NCI-H446 (cell line): ENCODE results near the gene ATP5PO.
A peak's percentile ranks its signal among the peaks of the same experiment; 100 is the strongest.
"Not testable (repeated sequence)": the region's sequence is repeated elsewhere in the genome, so short reads cannot be mapped to it uniquely, and the experiment has no call there.

ENCODE experiments used
- DNase-seq, 2 experiments: peaks; one replicate each; lab custom pipeline; 2025; lab: John Stamatoyannopoulos, UW

ATP5PO gene

GRCh38 chr21:33940881-33941245 is 25.3 kb upstream of the ATP5PO start:
- no peak for DNase-seq

GRCh38 chr21:33940164-33940880 is 24.7 kb upstream of the ATP5PO start:
- no peak for DNase-seq

GRCh38 chr21:33939226-33939625 is 23.6 kb upstream of the ATP5PO start:
- DNase-seq: no peak

- DNase-seq: no peak
Measured at GRCh38 chr21:33938381-33938780, 22.8 kb upstream of the ATP5PO start.

GRCh38 chr21:33937931-33938339 is 22.3 kb upstream of the ATP5PO start:
- DNase-seq: no peak

GRCh38 chr21:33937146-33937545 is 21.5 kb upstream of the ATP5PO start:
- DNase-seq: no peak

GRCh38 chr21:33936301-33937038 is 20.9 kb upstream of the ATP5PO start:
- DNase-seq: no peak

- no peak for DNase-seq
Measured at GRCh38 chr21:33932731-33933130, 17.1 kb upstream of the ATP5PO start.

- no peak for DNase-seq
Measured at GRCh38 chr21:33931799-33932390, 16.3 kb upstream of the ATP5PO start.

- DNase-seq: not testable (repeated sequence)
Measured at GRCh38 chr21:33931052-33931798, 15.6 kb upstream of the ATP5PO start.

- not testable (repeated sequence) for DNase-seq
Measured at GRCh38 chr21:33926248-33926647, 10.6 kb upstream of the ATP5PO start.

GRCh38 chr21:33924766-33925100 is 9.1 kb upstream of the ATP5PO start:
- DNase-seq: no peak

- peak; percentile 75 to 88 for DNase-seq
Measured at GRCh38 chr21:33924079-33924765, 8.6 kb upstream of the ATP5PO start.

- DNase-seq: no peak
Measured at GRCh38 chr21:33917421-33917820, 1.8 kb upstream of the ATP5PO start.

- no peak for DNase-seq
Measured at GRCh38 chr21:33916200-33916567, 580 bp upstream of the ATP5PO start.

- DNase-seq: no peak
Measured at GRCh38 chr21:33914188-33914587, 1.4 kb downstream of the ATP5PO start.

GRCh38 chr21:33909756-33910155 is 5.8 kb downstream of the ATP5PO start:
- DNase-seq: no peak

GRCh38 chr21:33908760-33909159 is 6.8 kb downstream of the ATP5PO start:
- DNase-seq: no peak

- DNase-seq: no peak
Measured at GRCh38 chr21:33904041-33904440, 11.6 kb downstream of the ATP5PO start.

GRCh38 chr21:33902349-33902748 is 13.3 kb downstream of the ATP5PO start:
- DNase-seq: no peak

- peak in 1 of 2 experiments; percentile 56 for DNase-seq
Measured at GRCh38 chr21:33901412-33902288, 14.0 kb downstream of the ATP5PO start.
